ENCODE data around the gene HOXD9.
A peak's percentile ranks its signal among the peaks of the same experiment; 100 is the strongest.

HOXD9 gene

GRCh38 chr2:176085861-176086771 is 36.4 kb upstream of the HOXD9 start:
- no peak for DNase-seq

DNA sequence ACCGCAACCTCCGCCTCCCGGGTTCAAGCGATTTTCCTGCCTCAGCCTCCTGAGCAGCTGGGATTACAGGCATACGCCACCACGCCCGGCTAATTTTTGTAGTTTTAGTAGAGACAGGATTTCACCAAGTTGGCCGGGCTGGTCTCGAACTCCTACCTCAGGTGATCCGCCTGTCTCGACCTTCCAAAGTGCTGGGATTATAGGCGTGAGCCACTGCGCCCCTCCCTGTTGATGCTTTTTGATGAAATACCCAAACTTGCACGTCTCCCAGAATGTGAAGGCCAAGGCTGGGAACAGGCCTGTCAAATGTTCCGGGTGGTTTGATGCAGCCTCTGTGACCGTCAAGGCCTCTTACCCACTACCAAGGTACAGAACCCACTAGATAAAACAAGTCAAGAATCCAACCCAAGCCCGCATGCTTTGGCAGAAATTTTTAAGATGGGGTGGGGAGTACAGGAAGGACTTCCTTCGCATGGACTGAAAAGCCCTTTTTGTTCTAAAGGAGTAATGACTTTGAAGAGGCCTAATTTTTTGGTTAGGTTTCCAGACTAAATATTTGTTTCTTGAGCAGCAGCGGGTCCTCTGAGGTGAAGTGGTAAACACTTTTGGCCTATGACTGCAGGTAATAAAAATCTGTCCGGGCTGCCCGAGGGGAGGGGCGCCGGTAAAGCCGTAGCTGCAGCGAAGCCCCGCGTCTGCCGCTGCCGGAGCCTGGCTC is 35.0 kb upstream of the HOXD9 start:
- DNase-seq: no peak

- no peak for DNase-seq
Measured at GRCh38 chr2:176088048-176088936, 34.2 kb upstream of the HOXD9 start.

DNA sequence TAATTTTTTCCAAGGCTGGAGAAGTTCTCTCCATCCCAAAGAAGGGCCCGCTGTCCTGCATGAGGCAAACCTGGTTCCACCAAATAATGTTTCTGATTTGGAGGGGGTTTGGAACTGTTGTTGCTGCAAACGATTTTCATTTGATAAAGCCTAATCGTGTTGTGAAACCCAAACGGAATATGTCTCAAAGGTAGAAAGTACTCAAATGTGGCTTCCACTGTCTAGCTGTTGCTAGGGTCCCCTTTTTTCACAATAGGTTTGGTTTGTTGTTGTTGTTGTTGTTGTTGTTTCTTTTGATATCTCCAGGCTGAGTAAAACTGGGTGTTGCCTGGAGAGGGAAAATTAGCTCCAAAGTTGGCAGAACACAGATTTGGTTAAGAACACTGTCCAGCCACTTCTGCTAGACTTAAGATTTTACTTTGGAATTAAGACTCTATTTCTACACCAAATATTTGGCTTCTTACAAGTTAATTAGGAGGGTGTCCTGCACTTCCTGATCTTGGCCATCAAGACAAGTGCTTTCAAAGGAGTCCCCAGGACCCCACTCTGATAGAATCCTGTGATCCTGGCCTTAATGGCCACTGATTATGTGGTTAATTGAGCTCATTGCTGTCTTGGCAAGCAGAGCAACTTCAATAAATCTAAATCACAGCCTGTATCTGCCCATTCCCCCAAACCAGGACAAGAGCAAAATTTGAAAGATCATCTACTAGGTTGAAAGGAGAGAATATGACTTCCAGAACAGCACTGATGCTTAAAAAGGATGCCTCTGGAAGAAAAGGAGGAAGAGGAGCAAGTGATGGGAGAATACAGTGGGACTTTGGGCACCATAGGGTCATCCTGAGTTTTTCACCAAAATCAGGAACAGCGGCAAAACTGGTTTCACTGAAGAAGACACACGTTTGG is 33.3 kb upstream of the HOXD9 start:
- no peak for DNase-seq

- DNase-seq: no peak
Measured at GRCh38 chr2:176089843-176090395, 32.6 kb upstream of the HOXD9 start.

GRCh38 chr2:176090862-176091261 is 31.7 kb upstream of the HOXD9 start:
- no peak for DNase-seq

DNA sequence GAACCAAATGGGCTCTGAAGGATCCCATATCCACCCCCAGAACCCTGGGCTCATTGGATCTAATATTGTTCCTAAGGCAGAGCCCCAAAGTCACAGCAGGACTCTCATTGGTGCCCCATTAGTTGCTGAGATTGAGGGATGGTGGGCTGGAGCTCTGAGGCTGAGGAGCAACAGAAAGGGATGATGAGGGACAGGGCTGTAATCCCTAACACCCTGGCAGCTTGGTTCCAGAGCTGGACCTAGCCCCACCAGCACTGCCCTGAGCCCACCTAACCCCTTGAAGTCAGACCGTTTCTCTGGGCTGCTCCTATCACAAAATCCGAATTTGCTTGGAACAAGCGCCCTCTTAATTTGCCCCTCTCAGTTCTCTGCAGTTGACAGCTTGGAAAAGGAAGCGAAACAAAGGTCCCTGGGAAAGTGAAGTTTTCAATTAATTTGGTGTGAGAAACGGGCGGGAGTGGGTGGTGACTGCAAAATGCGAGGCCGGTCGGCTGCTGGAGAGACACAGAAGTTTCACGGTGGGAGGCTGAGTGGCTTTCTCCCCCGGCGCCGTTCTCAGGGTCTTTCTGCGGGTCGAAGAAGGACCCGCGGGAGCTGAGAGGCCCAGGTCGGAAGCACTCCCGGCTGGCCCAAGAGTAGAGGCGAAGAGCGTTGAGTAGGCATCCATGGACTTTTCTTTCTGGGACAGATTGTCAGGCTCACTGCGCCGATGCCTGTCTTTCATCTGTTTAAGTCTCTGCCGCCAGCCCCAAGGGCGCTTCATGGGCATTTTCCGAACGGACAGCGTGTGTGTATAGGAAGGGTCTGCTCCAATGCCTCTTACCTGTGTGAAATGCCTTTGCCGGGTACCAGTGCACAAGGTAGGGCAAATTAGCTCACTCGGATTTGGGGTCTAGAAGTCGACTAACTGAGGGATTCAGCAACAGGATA is 30.9 kb upstream of the HOXD9 start:
- DNase-seq: no peak

DNA sequence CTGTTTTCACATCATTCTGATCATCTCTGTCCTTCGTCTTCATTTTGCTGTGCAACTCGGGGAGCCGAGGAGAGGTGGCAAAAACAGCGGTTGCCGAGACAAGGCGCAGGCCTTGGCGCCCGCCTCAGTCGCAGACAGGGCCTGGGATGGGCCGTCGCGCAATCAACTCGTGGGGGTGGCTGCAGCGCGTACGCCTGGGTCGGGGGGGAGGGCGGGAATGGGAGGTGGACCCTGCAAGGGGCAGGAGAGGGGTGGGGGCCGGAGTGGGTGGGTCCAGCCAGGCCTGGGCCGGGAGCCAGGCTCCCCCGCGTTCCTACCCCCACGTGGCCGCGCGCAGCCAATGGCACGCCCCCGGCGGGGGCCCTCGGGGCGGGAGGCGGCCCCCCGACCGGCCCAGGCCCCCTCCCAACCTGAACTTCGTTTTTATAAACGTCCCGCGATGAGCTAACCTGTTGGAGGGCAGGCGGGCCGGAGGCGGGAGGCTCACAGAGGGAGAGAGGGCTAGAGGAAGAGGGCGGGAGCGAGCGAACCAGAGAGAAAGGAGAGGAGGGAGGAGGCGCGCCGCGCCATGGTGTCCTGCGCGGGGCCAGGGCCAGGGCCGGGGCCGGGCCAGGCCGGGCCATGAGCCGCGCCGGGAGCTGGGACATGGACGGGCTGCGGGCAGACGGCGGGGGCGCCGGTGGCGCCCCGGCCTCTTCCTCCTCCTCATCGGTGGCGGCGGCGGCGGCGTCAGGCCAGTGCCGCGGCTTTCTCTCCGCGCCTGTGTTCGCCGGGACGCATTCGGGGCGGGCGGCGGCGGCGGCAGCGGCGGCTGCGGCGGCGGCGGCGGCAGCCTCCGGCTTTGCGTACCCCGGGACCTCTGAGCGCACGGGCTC is 30.0 kb upstream of the HOXD9 start, which contains the start of gene HOXD13:
HOXD13 (plus strand) TSS at position 452 of the 875 bp plus-strand sequence; CDS start at position 622, 170 bp downstream.
- no peak for DNase-seq

DNA sequence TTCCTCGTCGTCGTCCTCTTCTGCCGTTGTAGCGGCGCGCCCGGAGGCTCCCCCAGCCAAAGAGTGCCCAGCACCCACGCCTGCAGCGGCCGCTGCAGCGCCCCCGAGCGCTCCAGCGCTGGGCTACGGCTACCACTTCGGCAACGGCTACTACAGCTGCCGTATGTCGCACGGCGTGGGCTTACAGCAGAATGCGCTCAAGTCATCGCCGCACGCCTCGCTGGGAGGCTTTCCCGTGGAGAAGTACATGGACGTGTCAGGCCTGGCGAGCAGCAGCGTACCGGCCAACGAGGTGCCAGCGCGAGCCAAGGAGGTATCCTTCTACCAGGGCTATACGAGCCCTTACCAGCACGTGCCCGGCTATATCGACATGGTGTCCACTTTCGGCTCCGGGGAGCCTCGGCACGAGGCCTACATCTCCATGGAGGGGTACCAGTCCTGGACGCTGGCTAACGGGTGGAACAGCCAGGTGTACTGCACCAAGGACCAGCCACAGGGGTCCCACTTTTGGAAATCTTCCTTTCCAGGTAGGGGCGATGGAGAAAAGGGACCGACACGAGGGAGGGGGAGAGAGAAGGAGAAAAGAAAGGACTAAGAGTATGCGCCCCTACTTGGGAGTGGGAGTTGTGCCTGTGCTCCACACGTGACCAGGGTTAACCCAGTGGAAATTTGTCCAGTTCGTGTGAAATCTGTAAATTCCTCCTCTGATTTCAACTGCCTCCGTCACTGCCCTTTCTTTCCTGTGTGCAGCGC is 29.2 kb upstream of the HOXD9 start:
- DNase-seq: no peak

- DNase-seq: no peak
Measured at GRCh38 chr2:176093898-176094249, 28.6 kb upstream of the HOXD9 start.

- DNase-seq: no peak
Measured at GRCh38 chr2:176094349-176094748, 28.2 kb upstream of the HOXD9 start.

DNA sequence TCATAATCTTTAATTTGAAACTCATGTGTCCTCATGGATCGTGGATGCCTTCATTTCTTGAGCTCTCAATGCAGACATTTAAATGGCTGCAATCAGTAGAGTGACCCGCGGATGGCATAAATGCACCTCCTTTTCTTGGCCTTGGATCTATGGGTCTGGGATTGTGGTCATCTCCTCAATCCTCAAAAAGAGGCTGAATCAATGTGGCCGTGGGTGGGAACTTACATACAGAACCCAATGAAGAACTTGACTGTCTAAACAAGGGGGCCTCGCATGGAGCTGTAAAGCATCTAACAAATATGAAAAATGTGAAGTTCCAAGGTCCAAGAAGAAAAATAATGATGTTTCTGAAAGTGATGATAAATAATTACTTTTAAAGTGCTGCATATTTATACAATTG is 27.1 kb upstream of the HOXD9 start:
- no peak for DNase-seq

DNA sequence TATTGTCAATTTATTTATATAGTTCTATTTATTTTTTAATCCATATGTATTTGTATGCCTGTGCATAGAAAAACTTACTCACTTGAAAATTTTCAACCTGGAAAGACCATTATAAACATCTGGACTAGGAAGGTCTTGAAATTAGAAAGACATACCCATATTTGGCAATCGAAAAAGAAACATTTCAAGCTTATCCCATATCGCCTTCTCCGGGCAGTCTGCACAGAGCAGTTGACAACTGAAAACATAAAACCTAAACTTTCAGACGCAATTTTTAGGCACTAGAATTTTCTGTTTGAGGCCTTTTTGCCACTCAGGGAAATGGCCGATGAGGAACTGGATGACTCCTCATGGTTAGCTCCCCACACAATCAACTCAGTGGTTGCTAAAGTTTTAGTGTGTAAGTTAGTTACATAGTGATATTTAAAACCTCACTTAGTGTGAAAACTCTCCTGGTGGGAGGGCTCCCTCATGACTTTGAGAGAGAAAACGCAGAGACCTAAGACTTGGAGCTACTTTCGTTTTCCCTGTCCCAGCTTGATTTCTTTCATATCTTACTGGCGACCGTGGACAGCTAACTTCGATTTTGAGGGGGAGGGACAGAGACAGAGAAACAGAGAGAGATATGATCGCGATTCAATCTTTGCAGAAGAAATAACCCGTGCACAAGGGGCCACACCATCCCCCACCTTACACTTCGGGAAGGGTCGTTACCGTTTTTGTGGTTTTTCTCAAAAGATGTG is 26.1 kb upstream of the HOXD9 start:
- DNase-seq: no peak

DNA sequence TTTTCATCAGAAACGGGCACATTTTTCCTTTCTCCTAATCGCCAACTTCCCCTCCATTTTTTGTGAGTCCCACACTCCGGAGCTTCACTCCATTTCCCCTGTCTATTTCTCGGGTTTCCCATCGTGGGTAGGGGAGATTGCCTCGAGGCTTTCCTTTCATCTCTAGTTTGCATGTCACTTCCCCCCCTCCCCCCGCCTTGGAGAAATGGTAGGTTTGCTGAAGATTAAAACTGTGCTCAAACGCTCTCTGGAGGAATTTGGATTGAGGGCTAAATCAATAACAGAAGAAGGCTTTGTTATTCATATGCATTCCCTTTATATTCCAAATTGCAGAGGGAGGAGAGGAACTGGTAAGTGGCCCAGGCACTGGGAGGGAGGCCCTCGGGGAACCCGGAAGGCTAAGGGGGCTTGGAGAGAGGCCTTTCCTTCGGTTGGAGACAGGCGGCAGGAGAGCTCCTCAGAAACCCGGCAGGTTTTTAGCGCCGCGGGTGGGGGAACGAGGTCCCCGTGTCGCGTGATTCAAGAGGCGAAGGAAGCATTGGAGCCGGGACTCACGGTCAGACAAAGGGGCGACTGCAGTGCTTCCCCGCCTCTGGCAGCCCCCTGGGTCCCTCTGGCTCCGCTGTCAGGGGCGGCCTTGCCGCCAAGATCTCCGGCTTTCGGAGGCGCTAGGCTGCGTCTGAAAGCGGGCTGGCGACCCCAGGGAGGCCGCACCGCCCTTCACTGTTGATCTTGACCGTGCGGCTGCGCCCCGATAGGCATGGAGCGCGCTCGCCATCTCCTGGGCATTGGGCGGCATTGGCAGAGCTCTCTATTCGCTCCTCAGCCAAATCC is 25.3 kb upstream of the HOXD9 start:
- DNase-seq: peak; percentile 63

DNA sequence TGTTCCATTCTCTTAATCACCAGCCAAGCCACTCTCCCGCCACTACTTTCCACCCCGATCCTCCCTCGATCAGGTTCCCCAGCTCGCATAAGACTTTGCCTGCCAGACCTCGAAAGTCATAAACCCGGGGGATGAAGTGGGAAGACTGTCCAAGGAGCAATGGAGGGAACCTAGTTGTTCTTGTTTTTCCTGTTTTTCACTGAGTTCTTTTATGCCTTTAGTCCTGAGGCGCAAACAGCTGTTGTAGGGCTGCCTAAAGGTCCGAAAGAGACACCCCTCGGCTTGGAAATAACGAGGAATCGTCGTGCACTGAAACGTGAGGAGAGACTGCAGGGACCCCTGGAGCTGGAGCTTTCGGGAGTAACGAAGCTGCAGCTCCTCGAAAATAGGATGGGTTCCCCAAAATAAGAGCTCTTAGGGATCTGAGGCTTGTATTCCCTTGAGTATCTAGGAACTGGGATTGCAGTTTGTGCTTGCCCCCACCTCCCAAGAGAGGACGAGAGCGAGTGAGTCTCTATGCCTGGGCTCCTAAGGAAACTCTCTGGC is 24.6 kb upstream of the HOXD9 start:
- DNase-seq: no peak

DNA sequence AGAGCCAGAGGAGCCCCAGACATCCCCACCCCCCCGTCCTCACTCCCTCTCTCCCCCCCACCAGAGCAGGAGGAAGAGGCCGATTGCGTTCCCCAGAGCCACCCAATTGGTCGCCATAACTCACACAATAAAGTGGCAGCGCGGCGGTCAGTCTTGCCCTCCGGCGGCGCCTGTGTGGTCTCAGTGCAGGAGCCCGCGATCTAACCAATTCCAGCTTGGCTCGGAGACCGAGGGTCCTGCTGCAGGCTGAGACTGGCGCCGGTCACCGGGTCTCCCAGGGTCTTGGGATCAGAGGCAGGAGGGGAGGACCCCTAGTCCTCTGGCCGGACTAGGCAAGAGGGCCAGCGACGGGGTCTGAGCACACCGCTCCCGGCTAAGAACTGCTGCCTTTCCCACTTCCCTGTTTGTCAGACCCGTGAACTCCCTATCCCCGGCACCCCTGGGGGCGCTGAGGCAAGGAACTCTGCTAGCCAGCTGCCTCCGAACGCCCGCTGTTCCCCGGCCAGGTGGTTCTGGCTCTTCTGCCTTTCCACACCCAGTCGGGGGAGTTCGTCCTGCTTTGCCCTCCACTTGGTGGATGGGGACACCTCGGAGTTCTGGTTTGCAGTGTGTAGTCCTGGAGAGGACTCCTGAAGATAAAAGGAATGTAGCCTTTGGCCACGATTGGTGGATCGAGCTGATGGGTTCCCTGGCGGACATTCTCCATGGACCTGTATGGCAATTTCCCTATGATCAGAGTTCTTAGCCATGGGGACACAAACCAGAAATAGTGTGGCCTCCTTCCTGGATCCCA is 24.0 kb upstream of the HOXD9 start:
- no peak for DNase-seq
